Cardiac septum (tissue), 1 donor: Measurements from ENCODE around the gene ADGRV1. TPM values are rescaled to one million over a fixed set of nuclear protein-coding genes. Genes with fewer than 3 reads are reported as not detected.
"Not testable (repeated sequence)": the region's sequence is repeated elsewhere in the genome, so short reads cannot be mapped to it uniquely, and the experiment has no call there.

Experiments
- DNase-seq: peaks from one replicate; pipeline ENCODE4 v3.0.0-alpha.2; 2020; ENCODE audit warnings: low spot score
- intact Hi-C: fragments of 100-400 bp; cut with DNase I; formaldehyde crosslinking; loops from one replicate; pipeline ENCODE4 v1.14.0; 2022
- total RNA-seq: library from RNA; stranded (reverse); fragmentation: NEBNext Ultra II Directional; extraction: Animal tissue kit (Norgen Biotek cat#: 25700); gene quantifications from one replicate; pipeline ENCODE4 v1.2.1, GENCODE V29; 2021
- donor health status: DM: no; HTN: no; CAD: no.

The ADGRV1 gene
- total RNA-seq, 1 donor from 2014 or later: 0.19 TPM

DNA sequence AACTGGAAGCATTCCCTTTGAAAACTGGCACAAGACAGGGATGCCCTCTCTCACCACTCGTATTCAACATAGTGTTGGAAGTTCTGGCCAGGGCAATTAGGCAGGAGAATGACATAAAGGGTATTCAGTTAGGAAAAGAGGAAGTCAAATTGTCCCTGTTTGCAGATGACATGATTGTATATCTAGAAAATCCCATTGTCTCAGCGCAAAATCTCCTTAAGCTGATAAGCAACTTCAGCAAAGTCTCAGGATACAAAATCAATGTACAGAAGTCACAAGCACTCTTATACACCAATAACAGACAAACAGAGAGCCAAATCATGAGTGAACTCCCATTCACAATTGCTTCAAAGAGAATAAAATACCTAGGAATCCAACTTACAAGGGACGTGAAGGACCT is 128.9 kb downstream of the ADGRV1 start:
- DNase-seq, intact Hi-C loops: not testable (repeated sequence)

DNA sequence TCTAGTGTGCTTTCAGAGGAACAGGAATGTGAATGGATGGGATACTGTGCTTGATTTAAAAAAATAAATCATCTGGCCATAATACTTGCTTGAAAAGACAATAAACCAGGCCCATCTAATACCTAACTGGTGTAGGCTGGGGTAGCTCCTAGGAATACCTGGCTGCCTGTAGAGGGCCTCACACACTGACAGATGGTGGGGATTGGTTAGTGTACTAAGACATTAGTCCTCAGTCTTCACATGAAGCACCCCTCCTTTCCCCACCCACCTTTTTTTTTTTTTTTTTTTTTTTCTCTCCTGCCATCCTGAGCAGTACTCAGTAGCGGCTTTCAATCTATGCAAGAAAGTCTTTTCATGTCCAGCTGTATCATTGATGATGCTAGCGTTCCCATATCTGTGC is 130.5 kb downstream of the ADGRV1 start:
- no peak for DNase-seq
- intact Hi-C loops: no loop called here

DNA sequence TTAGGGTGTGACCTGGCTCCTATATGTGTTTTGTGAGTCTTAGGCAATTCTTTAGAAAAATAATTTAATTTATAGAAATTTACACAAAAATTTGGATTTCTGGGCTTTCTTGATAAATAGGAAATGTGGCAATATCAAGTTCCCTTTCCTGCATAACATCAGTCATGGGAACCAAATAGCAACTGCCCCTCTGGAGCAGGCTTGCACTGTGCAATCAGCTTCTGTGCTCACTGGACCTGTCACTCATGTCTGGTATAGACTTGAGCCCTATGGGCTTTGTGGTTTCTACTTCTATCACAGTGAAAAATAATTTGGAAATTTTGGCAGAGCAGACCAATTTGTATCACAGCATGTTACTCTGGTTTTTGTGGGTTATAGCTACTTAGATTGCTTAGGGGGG is 131.7 kb downstream of the ADGRV1 start:
- intact Hi-C loops: no loop called here
- no peak for DNase-seq

DNA sequence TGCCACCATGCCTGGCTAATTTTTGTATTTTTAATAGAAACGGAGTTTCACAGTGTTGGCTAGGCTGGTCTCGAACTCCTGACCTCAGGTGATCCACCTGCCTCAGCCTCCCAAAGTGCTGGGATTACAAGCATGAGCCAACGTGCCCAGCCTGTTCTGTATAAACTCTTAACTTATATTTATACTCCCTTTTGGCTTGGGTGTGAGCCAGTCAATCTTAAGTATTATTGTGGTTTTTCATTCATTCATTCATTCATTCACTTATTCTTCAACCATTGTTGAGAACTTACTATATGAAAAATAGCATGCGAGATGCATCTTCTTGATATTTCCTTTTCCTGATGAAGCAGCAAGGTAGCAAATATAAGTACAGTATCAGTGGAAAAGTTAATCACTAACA is 132.9 kb downstream of the ADGRV1 start:
- intact Hi-C loops: no loop called here
- no peak for DNase-seq

- DNase-seq: no peak
- intact Hi-C loops: no loop called here
These were observed 137.6 kb downstream of the ADGRV1 start for GRCh38 chr5:90696153-90696552.

- no peak for DNase-seq
- intact Hi-C loops: no loop called here
These were observed 141.7 kb downstream of the ADGRV1 start for GRCh38 chr5:90700299-90700698.

DNA sequence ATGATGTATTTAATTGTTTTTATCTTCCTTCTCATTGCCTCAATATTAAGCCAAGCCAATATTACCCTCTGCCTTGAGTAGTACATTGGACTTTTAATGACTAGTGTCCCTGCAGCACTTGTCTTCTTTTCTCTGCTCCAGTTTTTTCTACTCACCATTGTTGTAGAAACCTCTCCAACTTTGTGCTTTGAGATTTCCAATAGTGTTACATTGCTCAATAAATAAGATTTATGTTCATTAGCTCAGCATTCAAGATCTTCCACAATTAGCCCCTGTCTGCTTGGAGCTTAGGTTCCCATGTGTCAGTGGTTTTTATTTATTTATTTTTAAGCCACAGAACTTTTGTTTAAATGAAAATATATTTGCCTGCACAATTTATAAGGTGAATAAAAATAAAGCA is 145.3 kb downstream of the ADGRV1 start:
- no peak for DNase-seq
- intact Hi-C loops: no loop called here

- intact Hi-C loops: no loop called here
- DNase-seq: no peak
These were observed 149.1 kb downstream of the ADGRV1 start for GRCh38 chr5:90707698-90708097.

DNA sequence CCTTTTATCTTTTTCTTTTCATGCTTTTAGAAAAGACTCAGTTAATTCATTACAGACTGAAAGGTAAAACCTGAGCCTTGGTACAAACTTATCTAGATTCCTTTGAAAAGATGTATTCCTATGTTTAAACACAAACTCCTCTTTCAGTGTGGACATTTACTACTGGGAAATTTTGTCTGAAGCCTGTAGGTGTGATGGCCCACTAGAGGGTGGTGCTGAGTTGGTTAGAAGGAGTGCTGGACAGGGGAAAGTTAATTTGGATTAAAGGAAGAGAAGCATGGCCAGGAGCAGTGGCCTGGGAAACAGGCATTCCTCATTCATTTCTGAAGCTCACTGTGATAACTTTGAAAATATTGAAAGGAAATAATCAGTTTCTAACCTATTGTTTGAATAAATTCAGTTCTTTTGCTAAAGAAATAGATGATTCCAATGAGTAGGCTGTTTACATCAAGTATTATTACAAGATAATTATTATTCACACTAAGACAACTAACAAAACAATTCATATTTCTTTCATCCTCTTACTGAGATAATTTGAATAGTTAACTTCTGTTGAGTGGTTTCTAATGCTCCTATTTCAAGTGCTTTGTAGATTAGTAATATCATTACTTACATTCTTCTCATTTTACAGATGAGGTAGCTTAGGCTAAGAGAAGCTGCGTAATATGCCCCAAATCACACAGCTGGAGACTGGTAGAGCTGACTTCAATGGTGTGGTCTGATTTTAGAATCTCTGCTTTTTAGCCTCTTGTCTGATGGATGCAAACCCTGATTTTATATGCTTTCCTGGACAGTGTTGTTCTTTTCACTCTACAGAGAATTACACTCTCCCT is 150.9 kb downstream of the ADGRV1 start:
- intact Hi-C loops: no loop called here

GRCh38 chr5:90718387-90718786 is 159.8 kb downstream of the ADGRV1 start:
- DNase-seq: no peak
- intact Hi-C loops: no loop called here

More for the DNA sequence above, 150.9 kb downstream of the ADGRV1 start:
- no peak for DNase-seq

- intact Hi-C loops: no loop called here
- DNase-seq: no peak
These were observed 181.0 kb downstream of the ADGRV1 start for GRCh38 chr5:90739567-90739966.

DNA sequence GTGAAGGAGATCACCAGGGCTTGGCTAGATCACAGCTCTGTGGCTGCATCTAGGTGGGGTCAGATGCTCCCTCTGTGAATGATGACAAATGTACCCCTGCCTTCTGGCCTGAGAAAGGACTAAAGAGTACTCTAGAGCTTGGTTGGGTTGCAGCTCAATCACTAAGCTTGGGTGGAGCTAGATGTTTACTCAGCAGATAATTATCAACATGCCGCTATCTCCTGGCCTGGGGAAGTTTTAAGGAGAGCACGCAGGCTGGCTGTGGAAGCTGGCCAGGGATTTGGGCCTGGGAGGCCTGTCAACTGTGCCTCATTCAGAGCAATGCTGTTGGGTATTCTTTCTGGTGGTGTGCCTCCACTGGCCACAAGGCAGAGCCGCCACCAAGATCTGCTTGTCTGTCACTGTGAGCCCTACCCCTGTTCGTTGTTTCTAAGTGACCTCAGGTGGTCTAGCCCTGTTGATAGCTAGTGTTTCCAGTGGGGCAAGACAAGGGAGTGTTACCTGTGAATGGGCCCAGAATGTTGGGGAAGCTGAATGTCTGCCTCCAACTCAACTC is 181.7 kb downstream of the ADGRV1 start:
- DNase-seq: no peak
- intact Hi-C loops: no loop called here

DNA sequence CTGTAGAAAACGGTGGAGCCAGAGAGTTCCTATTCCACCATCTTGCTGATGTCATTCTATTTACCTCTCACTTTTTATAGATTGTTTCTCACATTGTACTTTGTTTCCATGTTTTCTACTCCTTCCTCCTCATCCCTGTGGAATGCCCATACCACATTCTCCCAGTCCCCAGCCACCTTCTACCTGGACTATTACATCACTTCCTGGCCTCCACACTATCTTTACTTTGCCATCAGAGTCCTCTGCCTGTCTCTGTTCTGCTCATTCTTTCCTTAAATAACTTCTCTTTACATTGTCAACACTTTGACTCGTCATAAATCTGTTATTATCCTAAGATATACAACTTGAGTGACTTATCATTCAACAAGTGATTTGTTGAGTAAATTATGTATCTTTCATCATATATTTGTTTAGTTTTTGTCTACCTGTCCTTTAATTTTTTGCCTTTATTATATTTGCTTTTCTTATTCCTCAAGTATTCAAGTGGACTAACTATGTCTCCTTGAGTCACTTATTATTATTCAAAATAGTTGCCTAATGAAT is 182.5 kb downstream of the ADGRV1 start:
- DNase-seq: no peak
- intact Hi-C loops: no loop called here

DNA sequence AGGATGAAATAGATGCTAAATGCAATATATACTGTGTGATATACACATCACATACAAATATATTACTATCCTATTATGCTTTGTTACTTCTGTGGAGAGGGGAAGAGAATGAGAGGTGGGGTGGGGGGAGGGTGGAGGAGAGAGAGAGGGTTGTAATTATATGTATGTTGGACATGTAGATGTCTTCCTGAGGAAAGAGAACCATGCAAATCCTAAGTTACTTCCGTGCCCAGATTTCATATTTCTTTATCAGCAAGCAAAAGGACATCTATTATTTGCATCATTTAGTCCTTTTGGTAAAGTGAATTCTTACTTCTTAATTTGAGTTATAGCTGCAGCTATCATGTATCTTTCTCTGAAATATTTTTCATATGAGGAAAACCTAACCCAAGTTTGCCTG is 187.5 kb downstream of the ADGRV1 start:
- no peak for DNase-seq
- intact Hi-C loops: no loop called here

DNA sequence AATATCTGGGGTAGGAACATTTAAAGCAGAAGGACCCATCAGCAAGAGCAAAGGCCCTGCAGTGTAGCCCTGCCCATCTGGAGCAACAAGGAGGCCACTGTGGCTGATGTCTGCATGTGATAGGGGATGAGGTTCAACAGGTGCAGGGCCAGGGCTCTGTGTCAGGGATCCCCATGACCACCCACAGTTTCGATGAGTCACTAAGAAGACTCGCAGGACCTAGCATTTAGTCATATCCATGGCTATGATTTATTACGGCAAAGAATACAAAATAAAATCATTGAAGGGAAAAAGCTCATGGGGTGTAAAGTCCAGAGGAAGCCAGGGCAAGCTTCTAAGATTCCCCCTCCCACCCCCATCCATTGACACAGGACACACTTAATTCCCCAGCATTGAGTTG is 188.6 kb downstream of the ADGRV1 start:
- intact Hi-C loops: no loop called here
- no peak for DNase-seq

DNA sequence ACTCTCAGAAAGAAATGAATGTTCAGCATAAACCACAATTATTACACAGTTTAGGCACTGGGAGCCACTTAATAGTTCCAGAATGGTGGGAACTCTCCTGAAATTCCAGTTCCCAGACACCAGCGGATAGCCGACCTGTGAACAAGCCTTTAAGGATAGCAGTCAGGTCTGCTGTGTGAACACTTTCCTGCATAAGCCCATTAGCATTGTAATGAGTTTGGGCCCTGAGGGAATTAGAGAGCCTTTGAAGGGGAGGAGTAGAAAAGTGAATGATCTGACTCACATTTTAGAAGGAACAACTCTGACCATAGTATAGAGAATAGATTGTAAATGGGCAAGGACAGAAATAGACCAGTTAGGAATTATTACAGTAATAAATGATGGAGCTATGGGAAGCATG is 189.1 kb downstream of the ADGRV1 start:
- intact Hi-C loops: no loop called here
- no peak for DNase-seq

DNA sequence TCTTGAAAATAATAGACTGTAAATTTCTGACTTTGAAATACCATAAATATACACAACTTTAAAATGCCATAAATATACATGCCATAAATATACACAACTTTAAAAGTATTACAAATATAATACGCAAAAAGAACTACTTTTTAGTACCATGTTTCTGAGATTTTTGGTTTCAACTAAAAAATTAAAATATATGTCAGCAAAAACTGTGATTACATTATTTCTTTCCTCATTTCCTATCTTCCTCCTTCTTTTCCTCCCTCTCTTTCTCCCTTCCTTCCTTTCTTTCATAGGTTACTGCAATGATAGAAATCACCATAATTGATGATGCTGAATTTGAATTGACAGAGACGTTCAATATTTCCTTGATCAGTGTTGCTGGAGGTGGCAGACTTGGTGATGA is 200.5 kb downstream of the ADGRV1 start:
- DNase-seq: no peak
- intact Hi-C loops: no loop called here

DNA sequence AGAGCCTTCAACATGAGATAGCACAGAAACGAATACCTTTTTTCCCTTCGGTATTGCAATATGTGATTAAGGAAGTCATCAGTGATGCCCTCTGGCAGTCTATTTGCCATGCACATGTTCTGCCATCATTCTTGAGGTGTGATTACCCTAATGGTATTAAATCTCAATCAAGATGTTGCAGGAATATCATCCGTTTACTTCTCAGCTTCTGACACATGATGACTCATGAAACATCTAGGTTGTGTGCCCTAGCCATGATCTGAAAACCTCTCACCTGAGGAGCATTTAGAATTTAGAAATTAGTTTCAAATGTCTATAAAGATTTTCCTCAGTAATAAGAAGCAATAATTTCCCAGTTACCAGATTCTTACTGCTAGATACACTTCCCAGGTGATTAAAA is 209.1 kb downstream of the ADGRV1 start:
- intact Hi-C loops: no loop called here
- DNase-seq: no peak

DNA sequence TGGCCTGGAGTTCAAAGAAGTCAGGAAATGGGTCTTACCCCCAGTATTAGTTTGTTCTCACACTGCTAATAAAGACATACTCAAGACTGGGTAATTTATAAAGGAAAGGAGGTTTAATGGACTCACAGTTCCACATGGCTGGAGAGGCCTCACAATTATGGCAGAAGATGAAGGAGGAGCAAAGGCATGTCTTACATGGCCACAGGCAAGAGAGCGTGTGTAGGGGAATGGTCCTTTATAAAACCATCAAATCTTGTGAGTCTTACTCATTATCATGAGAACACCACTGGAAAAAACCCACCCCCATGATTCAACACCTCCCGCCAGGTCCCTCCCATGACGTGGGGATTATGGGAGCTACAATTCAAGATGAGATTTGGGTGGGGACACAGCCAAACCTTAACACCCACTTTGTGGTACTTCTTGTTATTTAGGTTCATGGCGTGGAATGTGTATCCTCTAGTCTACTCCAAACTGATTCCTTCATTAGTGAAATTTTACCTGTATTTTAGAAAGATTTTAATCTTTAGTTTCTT is 211.5 kb downstream of the ADGRV1 start:
- intact Hi-C loops, DNase-seq: not testable (repeated sequence)

- DNase-seq: no peak
- intact Hi-C loops: no loop called here
These were observed 219.4 kb downstream of the ADGRV1 start for GRCh38 chr5:90777959-90778358.
